Head of caudate nucleus (tissue), 42 donors: ENCODE results near the gene NCAPG.

Source experiments
- DNase-seq, 42 donors: peaks; one replicate each; pipeline versions ENCODE4 v3.0.0 to v3.0.0-alpha.2; 2020 to 2021; ENCODE audit warnings: mixed read lengths in 7 of 42
- intact Hi-C: fragments of 100-400 bp; cut with DNase I; formaldehyde crosslinking; loops from one replicate; pipeline ENCODE4 v1.15.0; 2022

The NCAPG gene, protein sequence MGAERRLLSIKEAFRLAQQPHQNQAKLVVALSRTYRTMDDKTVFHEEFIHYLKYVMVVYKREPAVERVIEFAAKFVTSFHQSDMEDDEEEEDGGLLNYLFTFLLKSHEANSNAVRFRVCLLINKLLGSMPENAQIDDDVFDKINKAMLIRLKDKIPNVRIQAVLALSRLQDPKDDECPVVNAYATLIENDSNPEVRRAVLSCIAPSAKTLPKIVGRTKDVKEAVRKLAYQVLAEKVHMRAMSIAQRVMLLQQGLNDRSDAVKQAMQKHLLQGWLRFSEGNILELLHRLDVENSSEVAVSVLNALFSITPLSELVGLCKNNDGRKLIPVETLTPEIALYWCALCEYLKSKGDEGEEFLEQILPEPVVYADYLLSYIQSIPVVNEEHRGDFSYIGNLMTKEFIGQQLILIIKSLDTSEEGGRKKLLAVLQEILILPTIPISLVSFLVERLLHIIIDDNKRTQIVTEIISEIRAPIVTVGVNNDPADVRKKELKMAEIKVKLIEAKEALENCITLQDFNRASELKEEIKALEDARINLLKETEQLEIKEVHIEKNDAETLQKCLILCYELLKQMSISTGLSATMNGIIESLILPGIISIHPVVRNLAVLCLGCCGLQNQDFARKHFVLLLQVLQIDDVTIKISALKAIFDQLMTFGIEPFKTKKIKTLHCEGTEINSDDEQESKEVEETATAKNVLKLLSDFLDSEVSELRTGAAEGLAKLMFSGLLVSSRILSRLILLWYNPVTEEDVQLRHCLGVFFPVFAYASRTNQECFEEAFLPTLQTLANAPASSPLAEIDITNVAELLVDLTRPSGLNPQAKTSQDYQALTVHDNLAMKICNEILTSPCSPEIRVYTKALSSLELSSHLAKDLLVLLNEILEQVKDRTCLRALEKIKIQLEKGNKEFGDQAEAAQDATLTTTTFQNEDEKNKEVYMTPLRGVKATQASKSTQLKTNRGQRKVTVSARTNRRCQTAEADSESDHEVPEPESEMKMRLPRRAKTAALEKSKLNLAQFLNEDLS

DNA sequence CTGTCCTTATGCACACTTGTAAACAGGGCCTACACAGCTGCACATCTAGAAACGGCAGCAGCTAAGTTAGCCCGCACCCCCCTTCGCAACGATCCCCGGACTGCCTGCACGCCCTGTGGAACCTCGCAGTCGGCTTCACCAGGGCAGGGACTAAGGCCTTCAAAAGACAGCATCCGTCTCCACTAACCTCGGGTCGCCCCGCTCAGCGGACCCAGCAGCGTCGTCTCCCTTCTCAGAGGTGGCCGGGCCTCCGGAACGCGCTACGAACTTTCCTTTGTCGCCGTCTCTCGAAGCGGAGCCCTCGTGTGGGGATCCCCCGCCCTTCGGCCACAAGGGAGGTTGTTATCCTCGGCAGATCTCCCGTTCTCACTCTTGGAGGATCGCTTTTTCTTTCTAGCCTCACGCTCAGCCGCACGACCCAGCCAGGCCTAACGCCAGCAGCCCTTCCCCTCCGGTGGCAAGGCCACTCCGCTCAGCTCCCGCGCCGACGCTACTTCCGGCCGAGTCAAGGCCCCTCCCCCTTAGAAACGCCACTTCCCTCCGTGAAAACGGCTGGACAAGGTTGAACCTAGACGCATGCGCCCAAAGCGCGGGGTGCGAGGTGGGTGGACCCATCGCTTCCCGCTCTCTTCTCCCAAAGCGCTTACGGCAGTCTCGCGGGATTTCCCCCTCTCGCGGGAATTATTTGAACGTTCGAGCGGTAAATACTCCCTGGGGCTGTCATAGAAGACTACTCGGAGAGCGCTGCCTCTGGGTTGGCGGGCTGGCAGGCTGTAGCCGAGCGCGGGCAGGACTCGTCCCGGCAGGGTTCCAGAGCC is at the start of gene NCAPG, which contains the start of gene DCAF16:
Gene NCAPG (plus strand): TSS at position 720 of the 818 bp plus-strand sequence. CDS start 99 bp downstream, outside the sequence.
Gene DCAF16 (minus strand): TSS at position 498 of the 818 bp plus-strand sequence. CDS start 6,616 bp downstream, outside the sequence.
- intact Hi-C loops, result loop anchor here (2.0 to 10.0 kb wide), 2 partner anchors 210 to 256 kb away; partner anchors contain the start of gene LCORL

DNA sequence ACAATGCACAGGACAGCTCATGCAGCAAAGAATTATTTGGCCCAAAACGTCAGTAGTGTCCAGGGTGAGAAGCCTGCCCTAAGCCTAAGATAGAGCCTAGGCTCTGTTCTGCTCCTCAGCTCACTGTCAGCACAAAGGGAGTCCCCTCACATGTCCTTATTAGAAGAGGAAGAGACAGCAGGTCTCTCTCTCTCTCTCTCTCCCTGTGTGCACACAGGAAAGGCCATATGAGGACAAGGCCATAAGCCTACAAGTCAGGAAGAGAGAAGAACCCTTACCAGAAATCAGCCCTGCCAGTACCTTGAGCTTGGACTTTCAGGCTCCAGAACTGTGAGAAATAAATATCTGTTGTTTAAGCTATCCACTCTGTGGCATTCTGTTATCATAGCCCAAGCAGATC is 49.7 kb upstream of the NCAPG start:
- no peak for DNase-seq
- intact Hi-C loops, result no loop called here

More for the DNA sequence above, at the start of gene NCAPG, which contains the start of gene DCAF16:
- peak; percentile 97 to 100 (median 100) for DNase-seq

DNA sequence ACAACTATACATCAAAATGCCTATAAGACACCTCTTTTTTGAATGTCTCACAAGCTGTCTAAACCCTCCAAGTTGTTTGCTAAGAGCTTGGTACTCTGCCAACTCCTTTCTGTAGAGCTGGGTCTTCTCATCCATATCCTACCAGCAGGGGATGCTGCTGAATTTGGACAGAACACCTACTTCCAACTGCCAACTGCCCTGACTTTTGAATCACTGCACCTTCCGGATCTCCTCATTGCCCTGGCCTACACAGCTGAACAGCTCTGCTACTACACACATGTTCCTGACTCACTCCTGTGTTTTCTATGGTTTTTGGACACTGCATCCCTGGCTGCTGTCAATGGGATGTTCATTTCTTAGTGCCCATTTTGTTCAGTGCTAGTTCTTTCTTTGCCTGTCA is 48.1 kb upstream of the NCAPG start:
- intact Hi-C loops, result no loop called here
- DNase-seq, result peak in 1 of 42 donors; percentile 41

DNA sequence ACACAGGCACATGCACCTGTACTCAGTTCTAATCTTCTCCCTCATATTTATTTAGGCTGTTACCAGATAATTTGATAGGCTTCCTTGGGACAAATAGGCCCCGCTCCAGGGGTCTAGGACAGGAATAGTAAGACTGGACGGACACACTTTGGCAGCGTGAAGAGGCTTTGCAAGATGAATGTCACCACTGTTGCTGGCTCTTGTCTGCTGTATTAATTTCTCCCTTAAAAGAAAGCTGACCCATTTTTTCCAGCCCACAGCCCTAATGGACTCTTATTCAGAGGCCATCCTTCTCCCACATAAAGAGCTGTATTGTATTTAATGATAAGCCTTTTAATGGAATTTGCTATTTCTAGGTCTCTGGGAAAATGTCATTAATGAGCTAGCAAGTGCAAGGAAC is 47.4 kb upstream of the NCAPG start:
- no peak for DNase-seq
- intact Hi-C loops, result no loop called here

DNA sequence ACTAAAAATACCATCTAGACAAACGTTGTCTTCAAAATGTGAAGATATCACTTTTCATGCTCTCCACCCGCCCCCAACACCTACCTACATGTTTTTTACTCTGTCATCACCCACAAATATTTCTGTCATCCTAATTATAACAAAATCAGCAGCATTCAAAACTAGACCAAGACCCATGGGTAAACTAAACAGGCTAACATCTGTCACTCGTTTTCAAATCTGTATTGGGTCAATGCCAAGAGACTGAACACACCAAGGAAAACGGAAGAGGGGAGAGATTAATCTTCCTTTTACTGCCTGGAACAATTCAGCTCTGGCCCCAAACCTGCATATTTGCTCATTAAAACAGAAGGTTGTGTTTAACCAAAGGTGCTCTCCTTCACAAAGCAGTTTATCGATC is 46.8 kb upstream of the NCAPG start:
- DNase-seq, result no peak

DNA sequence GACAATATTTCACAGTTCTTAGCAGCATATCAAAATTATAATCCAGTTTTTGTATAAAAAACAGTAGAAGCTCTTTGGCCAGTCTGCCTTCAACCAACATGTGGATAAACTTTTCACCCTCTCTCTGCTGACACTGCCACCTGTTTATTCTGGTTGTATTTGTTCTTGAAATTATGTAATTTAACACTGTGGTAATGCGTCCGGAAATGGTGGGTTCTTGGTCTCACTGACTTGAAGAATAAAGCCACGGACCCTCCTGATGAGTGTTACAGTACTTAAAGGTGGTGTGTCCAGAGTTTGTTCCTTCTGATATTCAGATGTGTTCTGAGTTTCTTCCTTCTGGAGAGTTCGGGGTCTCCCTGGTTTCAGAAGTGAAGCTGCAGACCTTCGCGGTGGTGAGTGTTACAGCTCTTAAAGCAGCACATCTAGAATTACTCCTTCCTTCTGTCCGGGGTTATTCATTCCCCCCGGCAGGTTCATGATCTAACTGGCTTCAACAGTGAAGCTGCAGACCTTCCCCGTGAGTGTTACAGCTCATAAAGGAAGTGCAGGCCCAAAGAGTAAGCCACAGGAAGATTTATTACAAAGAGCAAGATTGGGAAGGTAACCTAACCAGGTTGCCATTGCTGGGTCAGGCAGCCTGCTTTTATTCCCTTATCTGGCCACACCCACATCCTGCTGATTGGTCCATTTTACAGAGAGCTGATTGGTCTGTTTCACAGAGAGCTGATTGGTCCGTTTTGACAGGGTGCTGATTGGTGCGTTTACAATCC is 45.1 kb upstream of the NCAPG start:
- DNase-seq, result no peak
- intact Hi-C loops, result no loop called here

More for the DNA sequence above, 46.8 kb upstream of the NCAPG start:
- intact Hi-C loops, result no loop called here

DNA sequence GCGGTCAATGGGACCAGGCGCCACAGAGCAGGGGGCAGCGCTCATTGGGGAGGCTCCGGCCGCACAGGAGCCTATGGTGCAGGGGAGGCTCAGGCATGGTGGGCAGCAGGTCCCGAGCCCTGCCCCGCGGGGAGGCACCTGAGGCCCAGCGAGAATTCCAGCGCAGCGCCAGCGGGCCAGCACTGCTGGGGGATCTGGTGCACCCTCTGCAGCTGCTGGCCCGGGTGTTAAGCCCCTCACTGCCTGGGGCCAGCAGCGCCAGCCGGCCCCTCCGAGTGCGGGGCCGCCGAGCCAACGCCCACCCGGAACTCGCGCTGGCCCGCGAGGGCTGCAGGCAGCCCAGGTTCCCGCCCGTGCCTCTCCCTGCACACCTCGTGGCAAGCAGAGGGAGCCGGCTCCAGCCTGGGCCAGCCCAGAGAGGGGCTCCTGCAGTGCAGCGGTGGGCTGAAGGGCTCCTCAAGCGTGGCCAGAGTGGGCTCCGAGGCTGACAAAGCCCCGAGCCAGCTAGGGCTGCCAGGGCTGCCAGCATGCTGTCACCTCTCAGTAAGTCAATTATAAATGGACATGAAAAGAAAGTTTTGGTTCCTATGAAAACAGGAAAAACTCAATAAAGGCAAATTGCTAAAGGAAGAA is 43.8 kb upstream of the NCAPG start:
- intact Hi-C loops, result no loop called here
- DNase-seq, result peak in 1 of 42 donors; percentile 14

DNA sequence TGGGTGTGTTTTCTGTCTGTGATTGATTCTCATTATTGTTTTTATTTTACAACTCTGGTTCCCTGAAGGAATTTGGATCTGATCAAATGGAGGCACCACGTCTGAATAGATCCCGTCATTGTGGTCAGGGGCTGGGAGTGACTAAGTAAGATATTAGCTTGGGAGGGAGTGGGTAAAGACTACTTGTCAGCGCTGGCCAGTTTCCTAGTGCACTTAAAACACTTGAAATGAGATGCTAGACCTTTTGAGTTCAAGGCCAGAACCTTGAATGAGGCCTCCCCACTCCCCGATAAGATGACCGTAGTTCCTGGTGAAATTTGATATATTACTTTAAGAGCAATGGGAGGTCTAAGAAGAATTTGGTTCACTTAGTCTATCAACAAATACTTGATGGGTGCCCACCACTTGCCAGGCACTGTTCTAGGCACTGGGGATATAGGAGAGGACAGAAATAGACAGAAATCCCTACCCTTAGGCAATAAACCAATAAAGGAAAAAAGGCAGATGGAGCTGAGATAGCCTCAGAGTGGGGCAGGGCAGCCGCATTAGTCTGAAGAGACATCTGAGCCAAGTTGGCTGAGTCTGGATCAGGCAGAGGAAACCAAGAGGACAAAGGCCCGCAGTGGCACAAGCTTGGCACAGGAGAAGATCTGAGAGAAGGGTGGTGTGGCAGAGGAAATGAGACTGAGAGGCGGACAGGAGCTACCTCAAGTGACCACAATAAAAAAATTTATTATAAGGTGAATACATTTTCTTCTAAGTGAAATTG is 41.2 kb upstream of the NCAPG start:
- peak in 1 of 42 donors; percentile 16 for DNase-seq
- intact Hi-C loops, result no loop called here

DNA sequence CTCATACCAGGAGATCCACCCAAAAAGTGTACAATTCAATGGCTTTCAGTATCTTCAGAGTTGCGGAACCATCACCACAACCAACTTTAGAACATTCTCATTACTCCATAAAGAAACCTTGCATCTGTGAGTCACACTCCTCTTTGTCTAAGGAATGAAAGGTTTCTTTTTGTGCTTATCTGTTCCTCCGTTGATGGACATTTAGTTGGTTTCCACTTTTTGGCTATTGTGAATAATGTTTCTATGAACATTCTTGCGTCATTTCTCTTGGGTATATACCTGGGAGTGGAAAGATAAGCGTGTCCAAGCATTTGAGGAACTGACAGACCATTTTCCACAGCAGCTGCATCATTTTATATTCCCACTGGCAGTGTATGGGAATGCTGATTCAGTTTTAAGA is 39.9 kb upstream of the NCAPG start:
- intact Hi-C loops, result no loop called here
- DNase-seq, result no peak

- intact Hi-C loops, result no loop called here
- DNase-seq, result no peak
Observed at GRCh38 chr4:17771284-17771908, 39.4 kb upstream of the NCAPG start.

DNA sequence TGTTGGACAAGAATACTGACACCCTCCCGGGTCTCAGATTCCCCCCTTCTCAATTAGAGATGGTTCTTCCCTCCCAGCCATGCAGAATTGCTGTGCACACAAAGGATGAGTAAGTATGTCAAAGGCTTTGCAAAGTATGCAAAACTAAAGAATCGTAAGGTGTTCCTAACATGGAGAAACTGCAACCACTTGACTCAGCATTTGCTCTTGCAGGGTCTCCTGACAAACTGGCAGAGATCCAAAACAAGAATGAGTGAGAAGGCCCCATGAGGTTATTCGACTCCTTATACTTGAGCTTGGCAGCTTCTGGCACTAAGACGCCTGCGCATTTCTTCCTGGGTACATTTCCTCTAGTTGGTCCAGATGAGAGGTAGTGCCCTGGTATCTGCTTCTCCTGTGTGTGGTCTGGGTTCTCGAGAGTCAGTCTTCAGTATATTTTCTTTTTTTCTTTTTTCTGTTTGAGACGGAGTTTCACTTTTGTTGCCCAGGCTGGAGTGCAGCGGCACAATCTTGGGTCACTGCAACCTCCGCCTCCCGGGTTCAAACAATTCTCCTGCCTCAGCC is 37.6 kb upstream of the NCAPG start:
- intact Hi-C loops, result no loop called here
- no peak for DNase-seq

GRCh38 chr4:17778431-17778830 is 32.3 kb upstream of the NCAPG start:
- intact Hi-C loops, result no loop called here
- DNase-seq, result no peak

- DNase-seq, result peak in 7 of 42 donors; percentile 3 to 53 (median 25)
- intact Hi-C loops, result no loop called here
Observed at GRCh38 chr4:17780501-17781299, 30.1 kb upstream of the NCAPG start.

DNA sequence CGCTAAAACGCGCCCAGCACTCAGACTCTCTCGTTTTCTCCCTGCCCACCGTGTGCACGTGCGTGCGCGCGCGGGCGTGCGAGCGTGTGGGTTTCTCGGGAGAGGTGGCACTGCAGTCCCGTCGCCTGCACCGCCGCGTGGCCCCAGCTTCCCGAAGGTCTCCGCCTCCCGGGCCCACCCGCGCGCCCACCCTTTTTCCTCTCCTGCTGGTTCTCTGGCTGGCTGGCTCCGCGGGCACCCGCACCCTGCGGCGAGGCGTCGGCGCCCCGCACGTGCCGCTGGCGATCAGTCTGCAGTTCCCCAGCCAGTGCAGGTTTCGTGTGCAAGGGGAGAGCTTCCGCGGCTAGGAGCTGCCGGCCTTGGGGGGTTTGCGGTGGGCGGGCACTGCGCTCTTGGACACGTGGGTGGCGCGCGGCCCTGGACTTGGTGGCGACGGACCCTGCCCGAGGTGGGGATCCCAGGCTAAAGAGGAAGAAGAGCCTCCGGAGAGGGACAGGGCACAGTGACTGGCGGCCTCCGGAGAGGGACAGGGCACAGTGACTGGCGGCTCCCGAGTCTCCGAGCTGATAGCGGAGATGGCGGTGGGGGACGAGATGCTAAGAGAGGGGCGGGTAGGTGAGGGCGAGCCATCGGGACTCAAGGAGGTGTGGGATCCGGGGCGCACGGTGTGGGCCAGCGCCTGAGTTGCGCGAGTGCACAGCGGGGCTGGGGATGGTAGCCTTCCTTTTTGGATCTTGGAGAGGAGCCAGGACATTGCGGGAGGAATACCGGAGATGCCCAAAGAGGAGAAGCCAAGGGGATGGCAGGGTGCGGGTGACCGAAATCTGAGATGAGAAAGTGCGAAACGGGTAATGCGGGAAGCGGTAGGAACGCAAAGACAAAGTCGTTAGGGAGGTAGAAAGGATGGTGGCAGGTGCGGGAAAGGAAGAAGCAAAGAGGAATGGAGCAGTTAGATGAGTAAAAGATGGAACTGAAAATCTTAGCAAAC is 29.2 kb upstream of the NCAPG start, which contains the start of gene FAM184B:
Gene FAM184B (minus strand): TSS at position 322 of the 988 bp plus-strand sequence. CDS start 322 bp downstream, outside the sequence.
- DNase-seq, result peak in 39 of 42 donors; percentile 17 to 76 (median 51)
- intact Hi-C loops, result no loop called here
